ENCODE measurements around the gene HSPB9.

HSPB9 gene

GRCh38 chr17:42130310-42130936 is 7.8 kb downstream of the HSPB9 start:
- no peak for DNase-seq (ENCODE audit: low read depth)
- no peak for TF ChIP-seq CTCF (conservative IDR thresholded peaks at IDR 0.05; ENCODE audit: low read depth, low read length)
- no peak overlapping the region for H3K4me3 ChIP-seq (ENCODE audit: low read length)

GRCh38 chr17:42131232-42131631 is 8.6 kb downstream of the HSPB9 start:
- no peak for DNase-seq (ENCODE audit: low read depth)
- H3K4me3 ChIP-seq (ENCODE audit: low read length) = no peak overlapping the region
- TF ChIP-seq CTCF (conservative IDR thresholded peaks at IDR 0.05; ENCODE audit: low read depth, low read length) = no peak

DNA sequence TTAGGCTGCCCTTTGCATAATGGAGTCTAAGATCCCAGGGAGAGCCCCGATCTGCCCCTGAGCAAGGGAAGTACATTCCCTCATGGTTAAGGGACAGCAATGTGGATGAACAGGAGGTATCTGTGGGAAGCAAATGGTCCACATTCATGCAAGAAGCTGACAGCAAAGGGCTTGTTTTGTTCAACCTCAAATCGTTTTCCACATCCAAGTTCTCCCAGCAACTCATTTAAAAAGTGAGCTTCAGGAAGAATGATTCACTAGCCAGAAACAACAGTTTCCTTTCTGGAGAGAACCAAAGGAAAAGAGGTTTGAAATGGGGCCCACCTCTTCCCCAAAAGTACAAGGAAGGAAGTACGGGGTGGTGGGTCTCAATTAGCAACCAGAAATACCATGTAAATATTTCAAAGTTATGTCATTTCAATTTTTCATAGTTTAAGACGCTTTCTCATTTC is 9.4 kb downstream of the HSPB9 start:
- no peak for TF ChIP-seq CTCF (conservative IDR thresholded peaks at IDR 0.05; ENCODE audit: low read depth, low read length)
- no peak for DNase-seq (ENCODE audit: low read depth)
- H3K4me3 ChIP-seq (ENCODE audit: low read length) = no peak overlapping the region

GRCh38 chr17:42132941-42133340 is 10.3 kb downstream of the HSPB9 start:
- TF ChIP-seq CTCF (conservative IDR thresholded peaks at IDR 0.05; ENCODE audit: low read depth, low read length) = no peak

GRCh38 chr17:42133461-42134041 is 10.9 kb downstream of the HSPB9 start:
- H3K4me3 ChIP-seq (ENCODE audit: low read length) = no peak overlapping the region
- no peak for DNase-seq (ENCODE audit: low read depth)

More at GRCh38 chr17:42132941-42133340, 10.3 kb downstream of the HSPB9 start:
- peak; percentile 74 for DNase-seq (ENCODE audit: low read depth)
- no peak overlapping the region for H3K4me3 ChIP-seq (ENCODE audit: low read length)

GRCh38 chr17:42135151-42135550 is 12.5 kb downstream of the HSPB9 start:
- H3K4me3 ChIP-seq (ENCODE audit: low read length) = no peak overlapping the region
- DNase-seq (ENCODE audit: low read depth) = no peak
- no peak for TF ChIP-seq CTCF (conservative IDR thresholded peaks at IDR 0.05; ENCODE audit: low read depth, low read length)

More at GRCh38 chr17:42133461-42134041, 10.9 kb downstream of the HSPB9 start:
- TF ChIP-seq CTCF (conservative IDR thresholded peaks at IDR 0.05; ENCODE audit: low read depth, low read length) = no peak
